8988T (cell line): ENCODE data around the gene JAGN1.
"Not testable (repeated sequence)": the region's sequence is repeated elsewhere in the genome, so short reads cannot be mapped to it uniquely, and the experiment has no call there.

Experiments
- DNase-seq: peaks from one replicate; pipeline ENCODE4 v3.0.0; 2011

Gene JAGN1

GRCh38 chr3:9928158-9928557, 37.7 kb downstream of the JAGN1 start:
- no peak for DNase-seq

GRCh38 chr3:9930804-9931418, 40.5 kb downstream of the JAGN1 start:
- DNase-seq = no peak

- no peak for DNase-seq
Measured at GRCh38 chr3:9932535-9932842, 42.1 kb downstream of the JAGN1 start.

GRCh38 chr3:9932843-9933560, 42.6 kb downstream of the JAGN1 start:
- DNase-seq = peak; percentile 79

GRCh38 chr3:9933561-9934234, 43.3 kb downstream of the JAGN1 start, which contains the start of gene CRELD1:
Gene CRELD1, plus strand, starts transcription at chr3:9933834. Its CDS starts 605 bp downstream, at chr3:9934439.
- DNase-seq = peak; percentile 76

GRCh38 chr3:9934235-9934621, 43.8 kb downstream of the JAGN1 start:
- no peak for DNase-seq

- no peak for DNase-seq
Measured at GRCh38 chr3:9934993-9935392, 44.6 kb downstream of the JAGN1 start.

- DNase-seq = no peak
Measured at GRCh38 chr3:9935966-9936510, 45.6 kb downstream of the JAGN1 start.

- no peak for DNase-seq
Measured at GRCh38 chr3:9937486-9938238, 47.3 kb downstream of the JAGN1 start.

GRCh38 chr3:9938966-9939365, 48.6 kb downstream of the JAGN1 start:
- no peak for DNase-seq

GRCh38 chr3:9939906-9940305, 49.5 kb downstream of the JAGN1 start:
- not testable (repeated sequence) for DNase-seq

- DNase-seq = no peak
Measured at GRCh38 chr3:9940746-9941145, 50.3 kb downstream of the JAGN1 start.

GRCh38 chr3:9942164-9942563, 51.8 kb downstream of the JAGN1 start:
- no peak for DNase-seq

GRCh38 chr3:9942934-9943690, 52.7 kb downstream of the JAGN1 start:
- DNase-seq = no peak
